OCI-LY1 (cell line): ENCODE data around the gene BOK.

ENCODE experiments used
- H2AFZ ChIP-seq: fragments of 200-600 bp; sonication (generic), shearing (Covaris generic); 2 replicates; pipeline ENCODE4 v1.6.0; 2014; ENCODE audit warnings: antibody characterized with exemption, mild to moderate bottlenecking, low read length
- H3F3A ChIP-seq: fragments of 200-600 bp; sonication (generic), shearing (Covaris generic); 2 replicates; pipeline ENCODE4 v1.6.0; 2014; ENCODE audit warnings: mild to moderate bottlenecking, antibody characterized with exemption, low read length, moderate library complexity; ENCODE audit not compliant: insufficient read depth
- H3K27ac ChIP-seq: fragments of 200-600 bp; sonication (generic); 2 replicates; pipeline ENCODE4 v1.5.1; 2014; ENCODE audit warnings: low read length, mixed run types, mild to moderate bottlenecking, low read depth; ENCODE audit not compliant: poor library complexity, severe bottlenecking
- H3K27me3 ChIP-seq: fragments of 200-600 bp; sonication (generic); 2 replicates; pipeline ENCODE4 v1.6.0; 2014; ENCODE audit warnings: antibody characterized with exemption, mild to moderate bottlenecking, low read length, moderate library complexity; ENCODE audit not compliant: insufficient read depth
- H3K36me3 ChIP-seq: fragments of 200-600 bp; sonication (generic); 2 replicates; pipeline ENCODE4 v1.6.1; 2014; ENCODE audit warnings: mild to moderate bottlenecking, antibody characterized with exemption, low read length, moderate library complexity, mixed read lengths; ENCODE audit not compliant: insufficient read depth
- H3K4me1 ChIP-seq: fragments of 200-600 bp; sonication (generic); 2 replicates; pipeline ENCODE4 v1.5.1; 2014; ENCODE audit warnings: mild to moderate bottlenecking, low read length, moderate library complexity; ENCODE audit not compliant: insufficient read depth, severe bottlenecking
- H3K4me2 ChIP-seq: fragments of 200-600 bp; sonication (generic), shearing (Covaris generic); 2 replicates; pipeline ENCODE4 v1.6.1; 2014; ENCODE audit warnings: low read length
- H3K4me3 ChIP-seq: fragments of 200-600 bp; sonication (generic); 2 replicates; pipeline ENCODE4 v1.5.1; 2014; ENCODE audit warnings: low read length, low read depth, mild to moderate bottlenecking, mixed read lengths; ENCODE audit not compliant: poor library complexity, severe bottlenecking
- H3K79me2 ChIP-seq: fragments of 200-600 bp; shearing (Covaris generic); 2 replicates; pipeline ENCODE4 v1.6.1; 2016; ENCODE audit warnings: mixed run types, low read length, mixed read lengths; ENCODE audit not compliant: insufficient read depth
- H3K9ac ChIP-seq: fragments of 200-600 bp; sonication (generic), shearing (Covaris generic); 2 replicates; pipeline ENCODE4 v1.6.1; 2014; ENCODE audit warnings: mild to moderate bottlenecking, low read length, mixed read lengths
- H3K9me2 ChIP-seq: fragments of 200-600 bp; sonication (generic), shearing (Covaris generic); 2 replicates; pipeline ENCODE4 v1.6.1; 2014; ENCODE audit warnings: low read depth, mild to moderate bottlenecking, low read length, mixed read lengths
- H3K9me3 ChIP-seq: fragments of 200-600 bp; shearing (Covaris generic); 2 replicates; pipeline ENCODE4 v1.6.1; 2014; ENCODE audit warnings: low read length, mixed read lengths
- H4K20me1 ChIP-seq: fragments of 200-600 bp; sonication (generic), shearing (Covaris generic); 2 replicates; pipeline ENCODE4 v1.6.0; 2016; ENCODE audit warnings: mild to moderate bottlenecking, low read length; ENCODE audit not compliant: insufficient read depth
- EZH2 ChIP-seq: fragments of 200-600 bp; sonication (generic), shearing (Covaris generic); IDR thresholded peaks from 2 replicates; pipeline ENCODE4 v1.8.0; 2017; ENCODE audit warnings: borderline replicate concordance, mixed run types, mild to moderate bottlenecking, antibody characterized with exemption, low read length, moderate library complexity, mixed read lengths
- TF ChIP-seq, protein P1 (sequence below): fragments of 200-600 bp; sonication (generic), shearing (Covaris generic); IDR thresholded peaks from 2 replicates; pipeline ENCODE4 v1.5.1; 2017; ENCODE audit warnings: mild to moderate bottlenecking, antibody characterized with exemption, low read length, moderate library complexity, mixed read lengths

BOK gene

GRCh38 chr2:241609859-241610793 is 51.6 kb downstream of the BOK start:
- H3K79me2 ChIP-seq: no peaks in the 10 kb centered on the region
- peaks cover 14% of the 10 kb centered on the region for H3K4me1 ChIP-seq
- no peaks in the 10 kb centered on the region for H4K20me1 ChIP-seq
- H3K27ac ChIP-seq: peak overlapping the region; percentile 14
- H3K9me2 ChIP-seq: no peaks in the 10 kb centered on the region
- H3K27me3 ChIP-seq: no peaks in the 10 kb centered on the region
- peaks cover 13% of the 10 kb centered on the region for H3K36me3 ChIP-seq
- no peaks in the 10 kb centered on the region for H3K9me3 ChIP-seq
- no peaks in the 10 kb centered on the region for H3F3A ChIP-seq
- H3K4me3 ChIP-seq: peak overlapping the region; percentile 69
- no peak overlapping the region for H2AFZ ChIP-seq
- TF ChIP-seq, protein P1, sequence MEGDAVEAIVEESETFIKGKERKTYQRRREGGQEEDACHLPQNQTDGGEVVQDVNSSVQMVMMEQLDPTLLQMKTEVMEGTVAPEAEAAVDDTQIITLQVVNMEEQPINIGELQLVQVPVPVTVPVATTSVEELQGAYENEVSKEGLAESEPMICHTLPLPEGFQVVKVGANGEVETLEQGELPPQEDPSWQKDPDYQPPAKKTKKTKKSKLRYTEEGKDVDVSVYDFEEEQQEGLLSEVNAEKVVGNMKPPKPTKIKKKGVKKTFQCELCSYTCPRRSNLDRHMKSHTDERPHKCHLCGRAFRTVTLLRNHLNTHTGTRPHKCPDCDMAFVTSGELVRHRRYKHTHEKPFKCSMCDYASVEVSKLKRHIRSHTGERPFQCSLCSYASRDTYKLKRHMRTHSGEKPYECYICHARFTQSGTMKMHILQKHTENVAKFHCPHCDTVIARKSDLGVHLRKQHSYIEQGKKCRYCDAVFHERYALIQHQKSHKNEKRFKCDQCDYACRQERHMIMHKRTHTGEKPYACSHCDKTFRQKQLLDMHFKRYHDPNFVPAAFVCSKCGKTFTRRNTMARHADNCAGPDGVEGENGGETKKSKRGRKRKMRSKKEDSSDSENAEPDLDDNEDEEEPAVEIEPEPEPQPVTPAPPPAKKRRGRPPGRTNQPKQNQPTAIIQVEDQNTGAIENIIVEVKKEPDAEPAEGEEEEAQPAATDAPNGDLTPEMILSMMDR: peak; percentile 61
- TF ChIP-seq EZH2: no peak
- peak overlapping the region; percentile 74 for H3K9ac ChIP-seq
- H3K4me2 ChIP-seq: peak overlapping the region; percentile 92

DNA sequence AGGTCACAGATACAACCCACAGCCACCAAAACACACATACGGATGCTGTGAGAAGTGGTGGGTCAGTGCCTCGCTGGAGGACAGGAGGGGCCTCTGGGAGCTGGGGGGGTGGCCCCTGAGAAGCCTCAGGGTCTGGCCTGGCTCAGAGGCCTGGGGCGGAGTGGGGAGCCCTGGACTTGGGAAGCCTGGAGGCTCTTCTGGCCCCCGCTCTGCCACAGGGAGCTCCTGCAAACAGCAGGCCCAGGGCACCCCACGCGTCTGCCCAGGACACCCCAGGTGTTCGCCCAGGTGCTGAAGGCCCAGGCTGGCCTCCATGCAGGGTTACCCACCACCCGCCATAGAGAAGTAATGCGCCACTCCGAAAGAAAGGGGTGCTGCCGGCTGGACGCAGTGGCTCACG is 52.5 kb downstream of the BOK start:
- Histone ChIP-seq H3K27ac (no peak overlapping the region), H3K9ac (peak overlapping the region; percentile 60; the same call in 1 of the 2 replicates), H4K20me1 (no peaks in the 10 kb centered on the region), H3K4me1 (peaks cover 14% of the 10 kb centered on the region), H2AFZ (no peak overlapping the region), H3K9me3 (no peaks in the 10 kb centered on the region), H3K9me2 (no peaks in the 10 kb centered on the region), H3K27me3 (no peaks in the 10 kb centered on the region), H3K36me3 (peaks cover 4% of the 10 kb centered on the region), H3K4me3 (no peak overlapping the region), H3K79me2 (no peaks in the 10 kb centered on the region), H3F3A (no peaks in the 10 kb centered on the region), H3K4me2 (peak overlapping the region; percentile 74)
- no peak for TF ChIP-seq EZH2
- TF ChIP-seq, protein P1: no peak

GRCh38 chr2:241612156-241613016 is 53.8 kb downstream of the BOK start:
- Histone ChIP-seq H2AFZ (no peak overlapping the region), H3K27me3 (no peaks in the 10 kb centered on the region), H3K9me2 (no peaks in the 10 kb centered on the region), H4K20me1 (no peaks in the 10 kb centered on the region), H3F3A (no peaks in the 10 kb centered on the region), H3K36me3 (no peaks in the 10 kb centered on the region), H3K4me1 (peaks cover 22% of the 10 kb centered on the region), H3K9ac (no peak overlapping the region), H3K27ac (no peak overlapping the region), H3K9me3 (no peaks in the 10 kb centered on the region), H3K4me2 (no peak overlapping the region), H3K4me3 (no peak overlapping the region), H3K79me2 (no peaks in the 10 kb centered on the region)
- TF ChIP-seq, protein P1: no peak
- TF ChIP-seq EZH2: no peak
